ENCODE measurements around the gene NFIB.

- TF ChIP-seq, protein P1, sequence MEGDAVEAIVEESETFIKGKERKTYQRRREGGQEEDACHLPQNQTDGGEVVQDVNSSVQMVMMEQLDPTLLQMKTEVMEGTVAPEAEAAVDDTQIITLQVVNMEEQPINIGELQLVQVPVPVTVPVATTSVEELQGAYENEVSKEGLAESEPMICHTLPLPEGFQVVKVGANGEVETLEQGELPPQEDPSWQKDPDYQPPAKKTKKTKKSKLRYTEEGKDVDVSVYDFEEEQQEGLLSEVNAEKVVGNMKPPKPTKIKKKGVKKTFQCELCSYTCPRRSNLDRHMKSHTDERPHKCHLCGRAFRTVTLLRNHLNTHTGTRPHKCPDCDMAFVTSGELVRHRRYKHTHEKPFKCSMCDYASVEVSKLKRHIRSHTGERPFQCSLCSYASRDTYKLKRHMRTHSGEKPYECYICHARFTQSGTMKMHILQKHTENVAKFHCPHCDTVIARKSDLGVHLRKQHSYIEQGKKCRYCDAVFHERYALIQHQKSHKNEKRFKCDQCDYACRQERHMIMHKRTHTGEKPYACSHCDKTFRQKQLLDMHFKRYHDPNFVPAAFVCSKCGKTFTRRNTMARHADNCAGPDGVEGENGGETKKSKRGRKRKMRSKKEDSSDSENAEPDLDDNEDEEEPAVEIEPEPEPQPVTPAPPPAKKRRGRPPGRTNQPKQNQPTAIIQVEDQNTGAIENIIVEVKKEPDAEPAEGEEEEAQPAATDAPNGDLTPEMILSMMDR (IDR thresholded peaks at IDR 0.05): no peak
- TF ChIP-seq POLR2A (IDR thresholded peaks at IDR 0.05): no peak
Measured at GRCh38 chr9:14107977-14108376, 206.0 kb downstream of the NFIB start.

Measured in uterus (tissue), 2 donors.